Measurements from ENCODE around the gene KRT2. TPM values are rescaled to one million over a fixed set of nuclear protein-coding genes. Genes with fewer than 3 reads are reported as not detected.

Gene KRT2
- total and polyA plus RNA-seq, 2 donors (not counting 1 experiment from before 2014, with no cell fraction given): 0.04 TPM; not detected in 1

DNA sequence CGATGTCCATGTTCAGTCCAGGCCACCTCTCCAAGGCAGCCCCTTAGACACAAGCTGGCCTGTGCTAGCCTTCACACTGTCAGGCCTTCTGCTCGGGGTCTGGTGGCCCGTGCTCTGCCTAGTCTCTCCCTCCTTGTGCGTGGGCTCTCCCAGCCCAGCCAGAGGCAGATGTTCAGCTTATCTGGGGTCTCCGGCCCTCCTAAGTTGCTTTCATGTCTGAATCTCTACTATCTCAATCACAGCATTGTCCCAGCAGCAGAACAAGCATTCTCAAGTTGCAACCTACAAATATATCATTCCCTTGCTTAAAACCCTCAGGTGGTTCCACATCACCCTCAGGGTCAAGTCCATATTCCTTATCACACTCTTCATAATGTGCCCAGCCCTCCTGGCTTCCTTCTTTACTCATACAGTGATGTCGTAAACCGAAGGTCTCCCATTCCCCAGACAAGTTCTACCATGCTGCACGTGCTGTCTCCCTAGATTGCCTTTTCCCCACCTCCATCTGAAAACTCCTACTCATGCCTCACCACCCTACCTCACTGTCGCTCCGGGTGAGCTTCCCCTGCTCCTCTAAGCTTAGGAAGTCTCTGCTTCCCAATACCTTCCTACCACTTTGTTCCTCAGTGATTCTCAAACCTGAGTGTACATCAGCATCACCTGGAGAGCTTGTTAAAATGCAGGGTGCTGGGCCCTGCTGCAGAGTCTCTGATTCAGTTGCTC lies 35.2 kb downstream of the KRT2 start:
- Histone ChIP-seq H3K36me3 (replicated peaks in 1 of 2; ENCODE audit: control extremely low read depth in 1 of 2, control insufficient read depth in 1 of 2, extremely low read depth in 1 of 2, insufficient read depth in 2 of 2, low read length in 1 of 2) (no peaks in the 10 kb centered on the region), H2AFZ (ENCODE audit: insufficient read depth, low read depth, low read length, poor library complexity, severe bottlenecking) (no peak overlapping the region), H3K4me3 (ENCODE audit: control extremely low read depth in 1 of 5, extremely low read depth in 1 of 5, insufficient read depth in 1 of 5, low read depth in 2 of 5, low read length in 4 of 5) (no peak overlapping the region), H4K20me1 (ENCODE audit: control insufficient read depth, insufficient read depth, low read length, poor library complexity, severe bottlenecking) (no peaks in the 10 kb centered on the region), H3K79me2 (ENCODE audit: control insufficient read depth, insufficient read depth, low read length) (no peaks in the 10 kb centered on the region), H3K9me3 (ENCODE audit: control extremely low read depth in 1 of 3, control insufficient read depth in 2 of 3, insufficient read depth in 1 of 3, low read length in 2 of 3) (peaks cover 0 to 2% (median 0%) of the 10 kb centered on the region in 3 donors), H3K9ac (ENCODE audit: low read length) (no peak overlapping the region), H3K27me3 (replicated peaks in 1 of 4; ENCODE audit: control extremely low read depth in 1 of 4, control insufficient read depth in 3 of 4, insufficient read depth in 4 of 4, low read length in 3 of 4) (peaks cover 0 to 3% (median under 1%) of the 10 kb centered on the region in 4 experiments), H3K27ac (ENCODE audit: low read length in 2 of 2) (no peak overlapping the region), H3K4me1 (ENCODE audit: control insufficient read depth in 2 of 2, insufficient read depth in 2 of 2, low read length in 2 of 2) (no peaks in the 10 kb centered on the region), H3K4me2 (replicated peaks; ENCODE audit: low read depth, low read length, poor library complexity, severe bottlenecking) (no peak overlapping the region)
- intact Hi-C loops (cut with micrococcal nuclease): no loop called here
- no peak for DNase-seq
- no peak for ATAC-seq (ENCODE audit: low read depth)
- ChIA-PET POLR2A (no interaction called here), CTCF (interaction anchor here (0.6 kb wide), 1 partner anchor 128 kb away, joined by 3 read pairs; no protein-coding TSS in a partner anchor)
- H3K27me3 Mint-ChIP-seq: peaks cover 46% of the 10 kb centered on the region
- TF ChIP-seq, protein P1, sequence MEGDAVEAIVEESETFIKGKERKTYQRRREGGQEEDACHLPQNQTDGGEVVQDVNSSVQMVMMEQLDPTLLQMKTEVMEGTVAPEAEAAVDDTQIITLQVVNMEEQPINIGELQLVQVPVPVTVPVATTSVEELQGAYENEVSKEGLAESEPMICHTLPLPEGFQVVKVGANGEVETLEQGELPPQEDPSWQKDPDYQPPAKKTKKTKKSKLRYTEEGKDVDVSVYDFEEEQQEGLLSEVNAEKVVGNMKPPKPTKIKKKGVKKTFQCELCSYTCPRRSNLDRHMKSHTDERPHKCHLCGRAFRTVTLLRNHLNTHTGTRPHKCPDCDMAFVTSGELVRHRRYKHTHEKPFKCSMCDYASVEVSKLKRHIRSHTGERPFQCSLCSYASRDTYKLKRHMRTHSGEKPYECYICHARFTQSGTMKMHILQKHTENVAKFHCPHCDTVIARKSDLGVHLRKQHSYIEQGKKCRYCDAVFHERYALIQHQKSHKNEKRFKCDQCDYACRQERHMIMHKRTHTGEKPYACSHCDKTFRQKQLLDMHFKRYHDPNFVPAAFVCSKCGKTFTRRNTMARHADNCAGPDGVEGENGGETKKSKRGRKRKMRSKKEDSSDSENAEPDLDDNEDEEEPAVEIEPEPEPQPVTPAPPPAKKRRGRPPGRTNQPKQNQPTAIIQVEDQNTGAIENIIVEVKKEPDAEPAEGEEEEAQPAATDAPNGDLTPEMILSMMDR (IDR thresholded peaks at IDR 0.05): no peak
- TF ChIP-seq EZH2 (IDR thresholded peaks at IDR 0.05; ENCODE audit: borderline replicate concordance, insufficient read depth, low read depth, low read length, poor library complexity, severe bottlenecking): no peak
- WGBS (ENCODE audit: insufficient coverage): 91% methylated on average over 10 of the region's 10 CpGs
- no peaks in the 10 kb centered on the region for H3K9me3 Mint-ChIP-seq (ENCODE audit: insufficient read depth)
- no peak overlapping the region for H3K4me3 Mint-ChIP-seq
- no peaks in the 10 kb centered on the region for H3K4me1 Mint-ChIP-seq
- H3K27ac Mint-ChIP-seq: no peak overlapping the region

DNA sequence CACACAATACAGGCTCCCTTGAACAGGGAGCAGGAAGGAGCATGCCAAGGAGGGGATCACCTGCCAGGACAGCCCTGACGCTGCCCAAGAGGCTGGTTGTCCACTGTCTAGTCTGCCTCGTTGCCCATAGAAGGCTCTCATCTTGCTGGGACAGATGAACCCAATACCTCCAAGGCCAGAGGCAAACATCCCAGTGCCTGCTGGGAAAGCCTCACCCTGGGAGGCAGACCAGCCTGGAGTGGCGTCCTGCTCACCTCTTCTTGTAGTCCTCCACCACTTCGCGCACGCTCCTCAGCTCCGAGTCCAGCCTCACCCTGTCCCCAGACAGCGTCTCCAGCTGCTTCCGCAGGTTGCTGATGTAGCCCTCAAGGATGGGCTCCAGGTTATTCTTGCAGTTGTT lies 36.1 kb downstream of the KRT2 start:
- Histone ChIP-seq H3K4me1 (ENCODE audit: control insufficient read depth in 2 of 2, insufficient read depth in 2 of 2, low read length in 2 of 2) (no peaks in the 10 kb centered on the region), H3K27me3 (replicated peaks in 1 of 4; ENCODE audit: control extremely low read depth in 1 of 4, control insufficient read depth in 3 of 4, insufficient read depth in 4 of 4, low read length in 3 of 4) (peaks cover 0 to 3% (median under 1%) of the 10 kb centered on the region in 4 experiments), H3K27ac (ENCODE audit: low read length in 2 of 2) (no peak overlapping the region), H3K4me2 (replicated peaks; ENCODE audit: low read depth, low read length, poor library complexity, severe bottlenecking) (no peak overlapping the region), H3K36me3 (replicated peaks in 1 of 2; ENCODE audit: control extremely low read depth in 1 of 2, control insufficient read depth in 1 of 2, extremely low read depth in 1 of 2, insufficient read depth in 2 of 2, low read length in 1 of 2) (no peaks in the 10 kb centered on the region), H2AFZ (ENCODE audit: insufficient read depth, low read depth, low read length, poor library complexity, severe bottlenecking) (no peak overlapping the region), H3K9me3 (ENCODE audit: control extremely low read depth in 1 of 3, control insufficient read depth in 2 of 3, insufficient read depth in 1 of 3, low read length in 2 of 3) (peaks cover 0 to 2% (median 0%) of the 10 kb centered on the region in 3 donors), H3K79me2 (ENCODE audit: control insufficient read depth, insufficient read depth, low read length) (no peaks in the 10 kb centered on the region), H3K4me3 (ENCODE audit: control extremely low read depth in 1 of 5, extremely low read depth in 1 of 5, insufficient read depth in 1 of 5, low read depth in 2 of 5, low read length in 4 of 5) (no peak overlapping the region), H4K20me1 (ENCODE audit: control insufficient read depth, insufficient read depth, low read length, poor library complexity, severe bottlenecking) (no peaks in the 10 kb centered on the region), H3K9ac (ENCODE audit: low read length) (no peak overlapping the region)
- ATAC-seq (ENCODE audit: low read depth): no peak
- CTCF ChIA-PET: interaction anchor here (0.6 kb wide), 1 partner anchor 129 kb away, joined by 3 read pairs; no protein-coding TSS in a partner anchor
- H3K27me3 Mint-ChIP-seq: peaks cover 44% of the 10 kb centered on the region
- no peaks in the 10 kb centered on the region for H3K9me3 Mint-ChIP-seq (ENCODE audit: insufficient read depth)
- DNase-seq: no peak
- no peak for TF ChIP-seq EZH2 (IDR thresholded peaks at IDR 0.05; ENCODE audit: borderline replicate concordance, insufficient read depth, low read depth, low read length, poor library complexity, severe bottlenecking)
- TF ChIP-seq, protein P1 (IDR thresholded peaks at IDR 0.05): no peak
- no peak overlapping the region for H3K4me3 Mint-ChIP-seq
- no peak overlapping the region for H3K27ac Mint-ChIP-seq
- 90% methylated on average over 9 of the region's 9 CpGs for WGBS (ENCODE audit: insufficient coverage)
- intact Hi-C loops (cut with micrococcal nuclease): no loop called here
- POLR2A ChIA-PET: no interaction called here
- no peaks in the 10 kb centered on the region for H3K4me1 Mint-ChIP-seq

Data from B cell (primary cell).